Tibial nerve (tissue), 4 donors: ENCODE results near the gene ZSWIM6.

Source experiments
- EP300 ChIP-seq, 2 donors: sonication (generic); formaldehyde crosslinking; IDR thresholded peaks; one replicate each; pipeline ENCODE4 v1.6.1; 2017; ENCODE audit warnings: antibody characterized with exemption in 2 of 2, mild to moderate bottlenecking in 1 of 2
- TF ChIP-seq, protein P1 (sequence below), 5 experiments: fragments of 200-600 bp in 3 of 5; fragments of 450-650 bp in 2 of 5; sonication (generic) in 3 of 5; IDR thresholded peaks; one replicate each; pipeline ENCODE4 v1.5.1; 2016 to 2019; ENCODE audit warnings: antibody characterized with exemption in 5 of 5, mild to moderate bottlenecking in 3 of 5, moderate library complexity in 2 of 5

DNA sequence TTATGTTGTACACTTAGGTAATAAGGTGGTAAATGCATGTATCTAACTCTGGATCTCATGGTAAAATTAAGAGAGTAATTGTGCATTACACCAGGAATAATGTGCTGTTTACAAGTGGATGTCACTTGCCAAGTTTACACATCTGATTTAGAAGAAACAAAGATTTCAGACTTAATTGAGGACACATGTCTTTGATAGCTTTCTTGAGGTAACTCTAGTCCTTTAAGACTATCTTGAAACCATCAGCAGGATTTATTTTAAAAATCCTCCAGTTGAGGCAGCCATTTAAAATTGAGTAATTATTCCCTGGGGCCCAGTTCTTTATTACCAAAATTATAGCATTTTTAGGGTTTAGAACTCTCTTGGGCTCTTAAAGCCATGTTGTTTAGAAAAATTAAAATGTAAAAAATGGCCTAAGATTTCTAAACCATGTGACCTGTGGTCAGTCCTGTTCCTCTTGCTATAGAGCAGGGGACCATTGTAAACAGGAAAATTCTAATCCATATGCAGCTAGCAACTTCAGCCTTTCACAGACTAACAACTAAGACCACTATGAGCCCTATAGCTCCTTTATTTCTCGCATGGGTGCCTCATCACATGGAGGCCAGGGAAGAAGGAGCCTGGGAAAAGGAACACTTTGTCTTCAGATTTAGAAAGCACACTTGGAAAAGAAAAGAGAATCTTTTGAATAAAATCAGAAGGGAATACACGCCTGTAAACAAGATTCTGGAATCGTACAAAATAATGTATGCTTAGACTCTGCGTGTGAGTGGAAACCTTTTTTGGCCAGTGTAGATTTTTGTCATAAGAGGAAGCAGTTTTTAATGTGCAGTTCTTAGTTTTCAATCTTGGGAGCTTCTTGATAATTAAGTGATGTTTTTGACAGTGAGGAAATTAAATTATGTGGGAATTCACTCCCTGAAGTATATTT is 71.2 kb downstream of the ZSWIM6 start:
- TF ChIP-seq, protein P1, sequence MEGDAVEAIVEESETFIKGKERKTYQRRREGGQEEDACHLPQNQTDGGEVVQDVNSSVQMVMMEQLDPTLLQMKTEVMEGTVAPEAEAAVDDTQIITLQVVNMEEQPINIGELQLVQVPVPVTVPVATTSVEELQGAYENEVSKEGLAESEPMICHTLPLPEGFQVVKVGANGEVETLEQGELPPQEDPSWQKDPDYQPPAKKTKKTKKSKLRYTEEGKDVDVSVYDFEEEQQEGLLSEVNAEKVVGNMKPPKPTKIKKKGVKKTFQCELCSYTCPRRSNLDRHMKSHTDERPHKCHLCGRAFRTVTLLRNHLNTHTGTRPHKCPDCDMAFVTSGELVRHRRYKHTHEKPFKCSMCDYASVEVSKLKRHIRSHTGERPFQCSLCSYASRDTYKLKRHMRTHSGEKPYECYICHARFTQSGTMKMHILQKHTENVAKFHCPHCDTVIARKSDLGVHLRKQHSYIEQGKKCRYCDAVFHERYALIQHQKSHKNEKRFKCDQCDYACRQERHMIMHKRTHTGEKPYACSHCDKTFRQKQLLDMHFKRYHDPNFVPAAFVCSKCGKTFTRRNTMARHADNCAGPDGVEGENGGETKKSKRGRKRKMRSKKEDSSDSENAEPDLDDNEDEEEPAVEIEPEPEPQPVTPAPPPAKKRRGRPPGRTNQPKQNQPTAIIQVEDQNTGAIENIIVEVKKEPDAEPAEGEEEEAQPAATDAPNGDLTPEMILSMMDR (IDR thresholded peaks at IDR 0.05) = no peak
- TF ChIP-seq EP300 (IDR thresholded peaks at IDR 0.05) = no peak
